Measurements from ENCODE around the gene OTOGL.

OTOGL gene

GRCh38 chr12:80099259-80099658 lies at the start of gene OTOGL:
TSS of gene OTOGL (plus strand) at chr12:80099537. CDS start at chr12:80209432, 109,895 bp downstream.
- TF ChIP-seq CTCF (IDR thresholded peaks at IDR 0.05) (no peak), ZFX (IDR thresholded peaks at IDR 0.05; ENCODE audit: borderline replicate concordance) (no peak)
- H3K27ac ChIP-seq: no peak within 1 kb of the TSS

- no peak overlapping the region for H3K27ac ChIP-seq
- no peak for TF ChIP-seq CTCF (IDR thresholded peaks at IDR 0.05)
- TF ChIP-seq ZFX (IDR thresholded peaks at IDR 0.05; ENCODE audit: borderline replicate concordance): no peak
Observed at GRCh38 chr12:80050236-80050635, 49.1 kb upstream of the OTOGL start.

GRCh38 chr12:80053051-80053790 lies 46.1 kb upstream of the OTOGL start:
- no peak for TF ChIP-seq ZFX (IDR thresholded peaks at IDR 0.05; ENCODE audit: borderline replicate concordance)
- no peak for TF ChIP-seq CTCF (IDR thresholded peaks at IDR 0.05)
- H3K27ac ChIP-seq: no peak overlapping the region

- TF ChIP-seq ZFX (IDR thresholded peaks at IDR 0.05; ENCODE audit: borderline replicate concordance): no peak
- no peak for TF ChIP-seq CTCF (IDR thresholded peaks at IDR 0.05)
- no peak overlapping the region for H3K27ac ChIP-seq
Observed at GRCh38 chr12:80056232-80056631, 43.1 kb upstream of the OTOGL start.

- no peak overlapping the region for H3K27ac ChIP-seq
- no peak for TF ChIP-seq CTCF (IDR thresholded peaks at IDR 0.05)
- no peak for TF ChIP-seq ZFX (IDR thresholded peaks at IDR 0.05; ENCODE audit: borderline replicate concordance)
Observed at GRCh38 chr12:80056845-80057244, 42.5 kb upstream of the OTOGL start.

GRCh38 chr12:80058586-80058985 lies 40.8 kb upstream of the OTOGL start:
- TF ChIP-seq CTCF (IDR thresholded peaks at IDR 0.05): no peak
- no peak for TF ChIP-seq ZFX (IDR thresholded peaks at IDR 0.05; ENCODE audit: borderline replicate concordance)
- no peak overlapping the region for H3K27ac ChIP-seq

GRCh38 chr12:80059102-80059501 lies 40.2 kb upstream of the OTOGL start:
- TF ChIP-seq ZFX (IDR thresholded peaks at IDR 0.05; ENCODE audit: borderline replicate concordance): no peak
- TF ChIP-seq CTCF (IDR thresholded peaks at IDR 0.05): no peak
- H3K27ac ChIP-seq: no peak overlapping the region
